Mesothelial cell of epicardium (in vitro differentiated cells): ENCODE data around the gene TRMT10C. TPM values are rescaled to one million over a fixed set of nuclear protein-coding genes. Genes with fewer than 3 reads are reported as not detected.

Source experiments
- DNase-seq, 2 experiments: peaks; one replicate each; pipeline ENCODE4 v3.0.0; 2021; ENCODE audit warnings: low spot score in 2 of 2; ENCODE audit not compliant: unreplicated experiment in 2 of 2
- H3K27ac Mint-ChIP-seq: 2 replicates; pipeline ENCODE4 v1.8.0; 2021; ENCODE audit warnings: mixed read lengths
- H3K27me3 Mint-ChIP-seq: 2 replicates; pipeline ENCODE4 v1.8.0; 2021; ENCODE audit warnings: low read depth, mixed read lengths
- H3K36me3 Mint-ChIP-seq: 2 replicates; pipeline ENCODE4 v1.8.0; 2021; ENCODE audit warnings: mixed read lengths
- H3K4me1 Mint-ChIP-seq: 2 replicates; pipeline ENCODE4 v1.8.0; 2021; ENCODE audit warnings: mixed read lengths
- H3K4me3 Mint-ChIP-seq: 2 replicates; pipeline ENCODE4 v1.8.0; 2021; ENCODE audit warnings: mild to moderate bottlenecking, moderate library complexity, mixed read lengths
- H3K9me3 Mint-ChIP-seq: 2 replicates; pipeline ENCODE4 v1.8.0; 2021; ENCODE audit warnings: mixed read lengths
- total RNA-seq: library from RNA; stranded (reverse); gene quantifications from 3 replicates; pipeline ENCODE4 v1.2.1, GENCODE V29; 2021
- TF ChIP-seq, protein P1 (sequence below): fragments of 200-600 bp; sonication (generic); IDR thresholded peaks from one replicate; pipeline ENCODE4 v1.5.0; 2021; ENCODE audit warnings: antibody characterized with exemption; ENCODE audit not compliant: unreplicated experiment

TRMT10C gene
- total RNA-seq, result 26.1 to 29.2 TPM (median 26.3 TPM) in 3 replicates

DNA sequence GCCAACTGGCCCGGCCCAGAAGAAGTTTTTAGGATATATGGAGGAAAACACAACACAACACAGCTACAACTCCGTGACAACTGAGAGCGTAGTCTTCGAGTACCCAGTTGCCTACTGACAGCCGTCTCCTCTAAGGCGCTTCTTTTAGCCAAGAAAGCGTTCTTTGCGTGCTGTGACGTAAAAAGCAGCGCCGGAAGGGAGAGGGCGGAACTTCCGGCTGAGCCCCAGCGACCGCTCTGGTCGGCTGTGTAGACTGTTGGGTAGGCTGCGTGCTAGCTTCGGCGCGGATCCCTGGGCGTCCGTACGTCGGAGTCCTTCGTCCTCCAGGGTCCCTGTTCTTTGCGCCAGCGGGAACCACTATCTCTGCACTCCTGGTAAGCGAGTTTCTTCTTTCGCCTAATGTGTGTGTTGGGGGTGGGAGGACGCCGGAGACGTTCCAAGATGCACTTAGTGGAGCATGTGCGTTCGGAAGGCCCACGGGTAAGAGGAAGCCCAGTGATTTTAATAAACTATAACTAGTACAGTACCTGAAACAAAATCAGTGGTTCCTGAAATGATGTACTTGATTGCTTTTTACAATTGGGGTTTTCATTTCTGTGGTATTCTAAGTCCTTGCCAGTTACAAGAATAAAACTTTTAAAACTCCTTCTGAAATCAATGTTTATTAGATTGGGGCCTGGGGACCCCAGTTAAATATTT lies at the start of gene TRMT10C:
Gene TRMT10C, plus strand, starts transcription at position 239 of the 699 bp plus-strand sequence. CDS start 2,914 bp downstream, outside the sequence.
- no peaks in the 10 kb centered on the region for H3K9me3 Mint-ChIP-seq
- H3K4me3 Mint-ChIP-seq, result peak within 1 kb of the TSS; percentile 95
- peak within 1 kb of the TSS; percentile 98 for H3K27ac Mint-ChIP-seq
- H3K36me3 Mint-ChIP-seq, result peaks cover 20% of the 10 kb centered on the region
- peaks cover 6% of the 10 kb centered on the region for H3K27me3 Mint-ChIP-seq
- H3K4me1 Mint-ChIP-seq, result peaks cover 16% of the 10 kb centered on the region
- DNase-seq, result peak; percentile 71 to 86
- TF ChIP-seq, protein P1, sequence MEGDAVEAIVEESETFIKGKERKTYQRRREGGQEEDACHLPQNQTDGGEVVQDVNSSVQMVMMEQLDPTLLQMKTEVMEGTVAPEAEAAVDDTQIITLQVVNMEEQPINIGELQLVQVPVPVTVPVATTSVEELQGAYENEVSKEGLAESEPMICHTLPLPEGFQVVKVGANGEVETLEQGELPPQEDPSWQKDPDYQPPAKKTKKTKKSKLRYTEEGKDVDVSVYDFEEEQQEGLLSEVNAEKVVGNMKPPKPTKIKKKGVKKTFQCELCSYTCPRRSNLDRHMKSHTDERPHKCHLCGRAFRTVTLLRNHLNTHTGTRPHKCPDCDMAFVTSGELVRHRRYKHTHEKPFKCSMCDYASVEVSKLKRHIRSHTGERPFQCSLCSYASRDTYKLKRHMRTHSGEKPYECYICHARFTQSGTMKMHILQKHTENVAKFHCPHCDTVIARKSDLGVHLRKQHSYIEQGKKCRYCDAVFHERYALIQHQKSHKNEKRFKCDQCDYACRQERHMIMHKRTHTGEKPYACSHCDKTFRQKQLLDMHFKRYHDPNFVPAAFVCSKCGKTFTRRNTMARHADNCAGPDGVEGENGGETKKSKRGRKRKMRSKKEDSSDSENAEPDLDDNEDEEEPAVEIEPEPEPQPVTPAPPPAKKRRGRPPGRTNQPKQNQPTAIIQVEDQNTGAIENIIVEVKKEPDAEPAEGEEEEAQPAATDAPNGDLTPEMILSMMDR, result no peak

DNA sequence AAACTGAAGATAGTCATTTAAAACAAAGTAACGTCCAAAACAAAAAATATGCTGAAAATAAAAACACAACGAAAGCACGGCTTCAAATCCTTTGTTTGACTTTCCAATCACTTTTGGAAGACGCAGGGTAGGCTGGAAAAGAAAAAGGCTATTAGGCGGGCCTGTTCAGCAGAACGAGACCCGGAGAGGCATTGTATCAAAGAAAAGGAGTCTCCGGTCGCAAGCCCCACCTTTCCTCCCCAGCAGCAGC lies 49.3 kb upstream of the TRMT10C start:
- peaks cover under 1% of the 10 kb centered on the region for H3K27me3 Mint-ChIP-seq
- peaks cover 33% of the 10 kb centered on the region for H3K4me1 Mint-ChIP-seq
- peak overlapping the region; percentile 96 for H3K4me3 Mint-ChIP-seq
- no peak for DNase-seq
- H3K9me3 Mint-ChIP-seq, result no peaks in the 10 kb centered on the region
- H3K27ac Mint-ChIP-seq, result peak overlapping the region; percentile 99
- peaks cover 8% of the 10 kb centered on the region for H3K36me3 Mint-ChIP-seq
- TF ChIP-seq, protein P1, result no peak

DNA sequence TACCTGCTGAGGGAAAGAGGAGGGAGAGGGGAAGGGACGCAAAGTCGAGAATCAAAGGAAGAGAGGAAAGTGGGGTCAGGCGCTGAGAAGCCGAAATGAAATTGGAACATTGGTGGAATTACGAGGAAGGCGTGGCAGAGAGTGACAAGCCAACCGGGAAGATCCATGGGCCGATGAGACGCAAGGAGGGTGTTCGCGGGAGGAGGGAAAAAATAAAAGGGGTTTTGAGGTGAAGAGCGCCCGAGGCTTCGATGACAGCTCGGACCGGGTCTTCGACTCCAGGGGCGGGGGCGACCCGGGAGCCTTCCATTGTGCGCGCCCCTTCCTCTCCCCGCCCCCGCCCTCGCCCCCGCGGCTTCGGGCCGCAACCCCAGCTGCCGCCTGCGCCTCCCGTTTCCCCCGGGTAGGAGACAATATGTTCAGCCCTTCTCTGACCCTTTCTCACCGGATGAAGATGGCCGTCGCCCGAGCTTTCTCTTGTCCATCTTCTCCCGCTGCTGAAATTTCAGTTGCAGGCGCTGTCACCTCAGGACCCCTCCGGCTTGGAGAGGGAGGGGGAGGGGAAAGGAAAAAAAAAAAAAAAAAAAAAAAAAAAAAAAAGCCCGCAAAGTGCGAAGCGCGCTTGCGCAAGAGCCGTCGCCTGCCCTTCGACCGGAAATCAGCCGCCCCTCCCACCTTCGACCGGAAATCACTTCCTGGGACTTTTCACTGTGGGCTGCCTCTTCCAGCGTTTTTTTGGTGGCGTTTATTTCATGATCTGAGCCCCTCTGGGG lies 48.8 kb upstream of the TRMT10C start, which contains the start of gene SENP7:
Gene SENP7, minus strand, starts transcription at position 567 of the 773 bp plus-strand sequence. Its CDS starts 82 bp downstream, at position 485.
- Mint-ChIP-seq H3K36me3 (peaks cover 7% of the 10 kb centered on the region), H3K4me1 (peaks cover 33% of the 10 kb centered on the region), H3K27me3 (peaks cover 2% of the 10 kb centered on the region), H3K4me3 (peak within 1 kb of the TSS; percentile 96), H3K9me3 (no peaks in the 10 kb centered on the region), H3K27ac (peak within 1 kb of the TSS; percentile 99)
- TF ChIP-seq, protein P1, result no peak
- peak; percentile 67 to 85 for DNase-seq

DNA sequence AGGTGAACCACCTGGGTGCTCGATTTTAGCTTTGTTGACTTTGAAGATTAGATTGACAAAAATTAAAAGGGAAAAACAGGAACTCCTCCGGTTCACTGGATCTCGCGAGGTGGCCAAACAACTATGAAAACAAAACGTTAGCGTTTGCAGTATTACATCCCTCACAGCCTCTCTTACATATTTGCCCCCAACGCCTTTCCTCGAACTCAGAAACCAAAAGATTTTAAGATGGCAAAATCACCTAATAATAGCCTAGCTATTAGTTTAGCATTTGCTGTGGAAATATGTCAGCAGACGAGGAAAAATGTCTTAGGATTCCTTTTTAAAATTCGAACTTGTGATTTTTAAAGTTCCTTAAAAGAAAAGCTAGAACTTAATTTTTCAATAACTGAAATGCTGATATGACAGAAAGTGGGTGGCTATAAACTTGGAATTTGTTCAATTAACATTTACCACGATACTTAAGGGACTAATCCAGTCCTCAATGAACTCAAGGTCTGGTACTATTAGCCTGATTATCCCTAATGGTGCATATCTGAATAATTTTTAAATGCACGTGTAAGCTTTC lies 48.2 kb upstream of the TRMT10C start:
- peak overlapping the region; percentile 99 for H3K27ac Mint-ChIP-seq
- peaks cover 32% of the 10 kb centered on the region for H3K4me1 Mint-ChIP-seq
- TF ChIP-seq, protein P1, result no peak
- H3K9me3 Mint-ChIP-seq, result no peaks in the 10 kb centered on the region
- peaks cover 8% of the 10 kb centered on the region for H3K27me3 Mint-ChIP-seq
- no peak for DNase-seq
- peak overlapping the region; percentile 96 for H3K4me3 Mint-ChIP-seq
- H3K36me3 Mint-ChIP-seq, result peaks cover 4% of the 10 kb centered on the region

DNA sequence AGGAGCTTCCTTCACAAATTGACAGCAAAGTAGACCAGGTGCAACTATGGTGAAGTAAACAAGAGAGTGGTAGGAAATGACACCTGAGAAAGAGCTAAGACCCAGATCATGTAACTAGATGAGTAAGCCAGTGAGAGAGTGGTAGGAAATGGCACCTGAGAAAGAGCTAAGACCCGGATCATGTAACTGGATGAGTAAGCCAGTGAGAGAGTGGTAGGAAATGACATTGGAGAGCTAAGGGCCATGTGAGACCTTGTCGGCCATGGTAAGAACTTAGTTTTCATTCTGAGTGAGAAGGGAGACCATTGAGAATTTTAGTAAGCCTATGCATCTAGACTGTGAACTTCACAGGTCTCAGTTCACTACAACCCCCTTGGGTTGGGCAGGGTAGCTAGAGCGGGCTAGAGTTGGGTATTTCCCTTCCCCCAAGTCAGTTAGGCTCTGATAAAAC lies 43.2 kb upstream of the TRMT10C start:
- H3K9me3 Mint-ChIP-seq, result no peaks in the 10 kb centered on the region
- TF ChIP-seq, protein P1, result no peak
- H3K4me3 Mint-ChIP-seq, result no peak overlapping the region
- H3K27ac Mint-ChIP-seq, result no peak overlapping the region
- H3K27me3 Mint-ChIP-seq, result peaks cover 9% of the 10 kb centered on the region
- H3K36me3 Mint-ChIP-seq, result no peaks in the 10 kb centered on the region
- DNase-seq, result no peak
- H3K4me1 Mint-ChIP-seq, result peaks cover 12% of the 10 kb centered on the region
